ENCODE measurements around the gene MYLK4. TPM values are rescaled to one million over a fixed set of nuclear protein-coding genes. Genes with fewer than 3 reads are reported as not detected.

Gene MYLK4
- polyA plus RNA-seq, 1 donor from 2014 or later, result 1.3 TPM

DNA sequence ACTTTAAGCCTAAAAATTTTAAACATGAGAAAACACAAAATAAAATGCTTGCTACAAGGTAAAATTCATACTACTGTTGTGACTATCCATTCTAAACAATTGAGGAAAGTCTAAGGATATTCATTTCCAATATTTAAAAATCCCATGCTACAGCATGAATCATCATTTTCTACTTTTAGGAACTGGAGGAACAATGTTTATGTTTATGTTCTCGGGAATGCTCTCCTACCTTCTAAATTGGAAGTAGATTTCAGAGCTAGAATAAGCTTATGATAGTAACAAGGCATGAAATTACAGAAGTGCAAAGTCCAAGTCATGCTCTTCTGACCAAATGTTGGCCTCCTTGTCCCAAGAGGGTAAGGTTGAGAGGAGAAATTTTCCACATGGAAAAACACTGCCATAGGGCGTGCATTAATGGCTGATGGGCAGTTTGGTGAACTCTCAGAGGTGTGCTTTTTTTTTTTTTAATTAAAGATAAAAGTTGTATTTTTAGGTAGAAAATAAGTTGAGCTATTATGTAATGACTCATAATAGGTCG lies 6.0 kb upstream of the MYLK4 start:
- H4K20me1 ChIP-seq (ENCODE audit: insufficient read depth), result no peaks in the 10 kb centered on the region
- H3K4me3 ChIP-seq (ENCODE audit: low read length), result no peak overlapping the region
- H3K36me3 ChIP-seq (ENCODE audit: insufficient read depth, low read length), result no peaks in the 10 kb centered on the region
- H2AFZ ChIP-seq (ENCODE audit: low read depth, low read length), result no peak overlapping the region
- TF ChIP-seq MXI1 (conservative IDR thresholded peaks at IDR 0.05; ENCODE audit: poor library complexity, severe bottlenecking), result no peak
- TF ChIP-seq, protein P1, sequence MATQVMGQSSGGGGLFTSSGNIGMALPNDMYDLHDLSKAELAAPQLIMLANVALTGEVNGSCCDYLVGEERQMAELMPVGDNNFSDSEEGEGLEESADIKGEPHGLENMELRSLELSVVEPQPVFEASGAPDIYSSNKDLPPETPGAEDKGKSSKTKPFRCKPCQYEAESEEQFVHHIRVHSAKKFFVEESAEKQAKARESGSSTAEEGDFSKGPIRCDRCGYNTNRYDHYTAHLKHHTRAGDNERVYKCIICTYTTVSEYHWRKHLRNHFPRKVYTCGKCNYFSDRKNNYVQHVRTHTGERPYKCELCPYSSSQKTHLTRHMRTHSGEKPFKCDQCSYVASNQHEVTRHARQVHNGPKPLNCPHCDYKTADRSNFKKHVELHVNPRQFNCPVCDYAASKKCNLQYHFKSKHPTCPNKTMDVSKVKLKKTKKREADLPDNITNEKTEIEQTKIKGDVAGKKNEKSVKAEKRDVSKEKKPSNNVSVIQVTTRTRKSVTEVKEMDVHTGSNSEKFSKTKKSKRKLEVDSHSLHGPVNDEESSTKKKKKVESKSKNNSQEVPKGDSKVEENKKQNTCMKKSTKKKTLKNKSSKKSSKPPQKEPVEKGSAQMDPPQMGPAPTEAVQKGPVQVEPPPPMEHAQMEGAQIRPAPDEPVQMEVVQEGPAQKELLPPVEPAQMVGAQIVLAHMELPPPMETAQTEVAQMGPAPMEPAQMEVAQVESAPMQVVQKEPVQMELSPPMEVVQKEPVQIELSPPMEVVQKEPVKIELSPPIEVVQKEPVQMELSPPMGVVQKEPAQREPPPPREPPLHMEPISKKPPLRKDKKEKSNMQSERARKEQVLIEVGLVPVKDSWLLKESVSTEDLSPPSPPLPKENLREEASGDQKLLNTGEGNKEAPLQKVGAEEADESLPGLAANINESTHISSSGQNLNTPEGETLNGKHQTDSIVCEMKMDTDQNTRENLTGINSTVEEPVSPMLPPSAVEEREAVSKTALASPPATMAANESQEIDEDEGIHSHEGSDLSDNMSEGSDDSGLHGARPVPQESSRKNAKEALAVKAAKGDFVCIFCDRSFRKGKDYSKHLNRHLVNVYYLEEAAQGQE (IDR thresholded peaks at IDR 0.05; ENCODE audit: borderline replicate concordance), result no peak
- TF ChIP-seq EZH2 (IDR thresholded peaks at IDR 0.05; ENCODE audit: borderline replicate concordance, insufficient read depth, low read length, poor library complexity, severe bottlenecking), result no peak
- no peak for TF ChIP-seq EP300 (conservative IDR thresholded peaks at IDR 0.05; ENCODE audit: poor library complexity, severe bottlenecking)
- TF ChIP-seq, protein P2, sequence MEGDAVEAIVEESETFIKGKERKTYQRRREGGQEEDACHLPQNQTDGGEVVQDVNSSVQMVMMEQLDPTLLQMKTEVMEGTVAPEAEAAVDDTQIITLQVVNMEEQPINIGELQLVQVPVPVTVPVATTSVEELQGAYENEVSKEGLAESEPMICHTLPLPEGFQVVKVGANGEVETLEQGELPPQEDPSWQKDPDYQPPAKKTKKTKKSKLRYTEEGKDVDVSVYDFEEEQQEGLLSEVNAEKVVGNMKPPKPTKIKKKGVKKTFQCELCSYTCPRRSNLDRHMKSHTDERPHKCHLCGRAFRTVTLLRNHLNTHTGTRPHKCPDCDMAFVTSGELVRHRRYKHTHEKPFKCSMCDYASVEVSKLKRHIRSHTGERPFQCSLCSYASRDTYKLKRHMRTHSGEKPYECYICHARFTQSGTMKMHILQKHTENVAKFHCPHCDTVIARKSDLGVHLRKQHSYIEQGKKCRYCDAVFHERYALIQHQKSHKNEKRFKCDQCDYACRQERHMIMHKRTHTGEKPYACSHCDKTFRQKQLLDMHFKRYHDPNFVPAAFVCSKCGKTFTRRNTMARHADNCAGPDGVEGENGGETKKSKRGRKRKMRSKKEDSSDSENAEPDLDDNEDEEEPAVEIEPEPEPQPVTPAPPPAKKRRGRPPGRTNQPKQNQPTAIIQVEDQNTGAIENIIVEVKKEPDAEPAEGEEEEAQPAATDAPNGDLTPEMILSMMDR (IDR thresholded peaks at IDR 0.05; ENCODE audit: poor library complexity, severe bottlenecking), result no peak
- no peak for TF ChIP-seq TAF1 (IDR thresholded peaks at IDR 0.05; ENCODE audit: low read depth)
- TF ChIP-seq POLR2AphosphoS5 (IDR thresholded peaks at IDR 0.05), result no peak
- no peak for TF ChIP-seq RAD21 (conservative IDR thresholded peaks at IDR 0.05)
- no peak for TF ChIP-seq SMC3 (conservative IDR thresholded peaks at IDR 0.05; ENCODE audit: poor library complexity)
- H3K9me2 ChIP-seq (ENCODE audit: insufficient read depth, low read length), result no peaks in the 10 kb centered on the region
- H3K79me2 ChIP-seq (replicated peaks; ENCODE audit: insufficient read depth, low read length), result no peaks in the 10 kb centered on the region
- no peaks in the 10 kb centered on the region for H3K27me3 ChIP-seq (ENCODE audit: insufficient read depth, low read depth, low read length)
- no peaks in the 10 kb centered on the region for H3K9me3 ChIP-seq (ENCODE audit: low read length)
- H3F3A ChIP-seq (ENCODE audit: insufficient read depth, low read length, poor library complexity, severe bottlenecking), result no peaks in the 10 kb centered on the region
- no peak overlapping the region for H3K4me2 ChIP-seq (ENCODE audit: low read length)
- no peak overlapping the region for H3K27ac ChIP-seq (ENCODE audit: low read length)
- no peak overlapping the region for H3K9ac ChIP-seq (ENCODE audit: low read length)

DNA sequence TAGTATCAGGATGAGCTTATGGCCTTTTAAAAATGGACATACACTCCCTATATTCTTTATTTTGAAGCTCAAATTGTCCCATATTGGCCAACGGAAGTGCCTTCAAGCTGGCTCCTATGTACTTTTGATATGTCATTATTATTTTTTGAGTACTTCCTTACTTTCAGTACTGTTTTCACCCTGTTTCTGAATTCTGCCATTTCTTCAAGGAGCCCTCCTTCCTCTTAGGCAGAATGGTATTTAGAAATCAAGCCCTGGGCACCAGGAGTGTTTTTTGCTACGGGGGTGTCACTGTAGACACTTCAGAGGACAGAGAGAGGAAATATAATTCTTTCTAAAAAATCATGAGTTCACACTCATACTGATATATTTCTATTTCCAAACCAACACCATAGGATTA lies 5.5 kb upstream of the MYLK4 start:
- Histone ChIP-seq H3K79me2 (replicated peaks; ENCODE audit: insufficient read depth, low read length) (no peaks in the 10 kb centered on the region), H3K4me2 (ENCODE audit: low read length) (no peak overlapping the region), H2AFZ (ENCODE audit: low read depth, low read length) (no peak overlapping the region), H4K20me1 (ENCODE audit: insufficient read depth) (no peaks in the 10 kb centered on the region), H3K27me3 (ENCODE audit: insufficient read depth, low read depth, low read length) (no peaks in the 10 kb centered on the region), H3K9me3 (ENCODE audit: low read length) (no peaks in the 10 kb centered on the region), H3K27ac (ENCODE audit: low read length) (no peak overlapping the region), H3F3A (ENCODE audit: insufficient read depth, low read length, poor library complexity, severe bottlenecking) (no peaks in the 10 kb centered on the region), H3K4me3 (ENCODE audit: low read length) (no peak overlapping the region), H3K9me2 (ENCODE audit: insufficient read depth, low read length) (no peaks in the 10 kb centered on the region), H3K9ac (ENCODE audit: low read length) (no peak overlapping the region), H3K36me3 (ENCODE audit: insufficient read depth, low read length) (no peaks in the 10 kb centered on the region)
- TF ChIP-seq EP300 (conservative IDR thresholded peaks at IDR 0.05; ENCODE audit: poor library complexity, severe bottlenecking), result no peak
- no peak for TF ChIP-seq RAD21 (conservative IDR thresholded peaks at IDR 0.05)
- TF ChIP-seq TAF1 (IDR thresholded peaks at IDR 0.05; ENCODE audit: low read depth), result no peak
- no peak for TF ChIP-seq POLR2AphosphoS5 (IDR thresholded peaks at IDR 0.05)
- no peak for TF ChIP-seq EZH2 (IDR thresholded peaks at IDR 0.05; ENCODE audit: borderline replicate concordance, insufficient read depth, low read length, poor library complexity, severe bottlenecking)
- TF ChIP-seq, protein P1 (IDR thresholded peaks at IDR 0.05; ENCODE audit: borderline replicate concordance), result no peak
- no peak for TF ChIP-seq SMC3 (conservative IDR thresholded peaks at IDR 0.05; ENCODE audit: poor library complexity)
- TF ChIP-seq MXI1 (conservative IDR thresholded peaks at IDR 0.05; ENCODE audit: poor library complexity, severe bottlenecking), result no peak
- TF ChIP-seq, protein P2 (IDR thresholded peaks at IDR 0.05; ENCODE audit: poor library complexity, severe bottlenecking), result no peak
